HL-60 (cell line): ENCODE measurements around the gene LRRC3.

Experiments used
- GABPA ChIP-seq: IDR thresholded peaks from 2 replicates; pipeline ENCODE4 v1.6.1; 2012; ENCODE audit warnings: low read depth
- POLR2AphosphoS5 ChIP-seq: IDR thresholded peaks from 2 replicates; pipeline ENCODE4 v1.6.1; 2012; ENCODE audit warnings: low read depth
- SPI1 ChIP-seq: IDR thresholded peaks from 2 replicates; pipeline ENCODE4 v1.6.1; 2012; ENCODE audit warnings: low read depth, mild to moderate bottlenecking, borderline replicate concordance
- TF ChIP-seq, protein P1 (sequence below): IDR thresholded peaks from 2 replicates; pipeline ENCODE4 v1.6.1; 2012; ENCODE audit warnings: low read depth; ENCODE audit not compliant: insufficient replicate concordance
- TF ChIP-seq, protein P2 (sequence below): IDR thresholded peaks from one replicate; pipeline ENCODE4 v1.5.1; 2011; ENCODE audit warnings: low read length, control low read depth, inconsistent platforms; ENCODE audit not compliant: insufficient read depth

DNA sequence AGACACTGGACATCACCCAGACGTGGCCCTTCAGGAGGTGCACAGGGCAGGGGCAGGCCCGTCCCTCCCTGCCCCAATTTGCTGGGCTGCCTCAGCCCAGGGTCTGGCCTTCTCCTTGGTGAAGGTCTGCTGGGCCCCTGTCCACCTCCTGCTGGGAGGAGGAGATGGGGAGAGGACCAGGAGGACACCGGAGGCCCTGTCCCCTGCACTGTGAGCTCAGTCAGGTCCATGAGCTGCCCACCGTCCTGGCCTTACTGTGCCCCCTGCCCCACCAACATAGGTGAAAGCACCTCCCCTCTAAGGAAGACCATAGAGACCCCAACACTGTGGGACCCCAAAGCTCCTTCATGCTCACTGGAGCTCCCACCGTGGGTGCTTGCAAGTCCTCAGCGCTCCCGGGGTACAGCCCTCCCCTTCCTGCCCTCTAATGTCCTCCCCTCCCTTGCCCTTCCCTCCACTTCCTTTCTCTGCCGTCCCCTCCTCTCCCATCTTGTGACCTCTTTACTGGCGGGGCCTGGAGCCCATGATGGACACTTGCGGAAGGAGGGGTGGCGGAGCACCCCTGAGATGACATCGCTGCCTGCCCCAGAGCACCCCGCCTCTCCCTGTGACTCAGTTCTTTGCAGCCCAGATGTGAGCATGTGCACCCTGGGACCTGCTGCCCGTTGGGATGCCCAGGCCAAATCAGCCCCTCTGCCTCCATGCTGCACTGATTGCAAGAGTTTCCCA is 4.6 kb downstream of the LRRC3 start:
- no peak for TF ChIP-seq POLR2AphosphoS5
- TF ChIP-seq, protein P1, sequence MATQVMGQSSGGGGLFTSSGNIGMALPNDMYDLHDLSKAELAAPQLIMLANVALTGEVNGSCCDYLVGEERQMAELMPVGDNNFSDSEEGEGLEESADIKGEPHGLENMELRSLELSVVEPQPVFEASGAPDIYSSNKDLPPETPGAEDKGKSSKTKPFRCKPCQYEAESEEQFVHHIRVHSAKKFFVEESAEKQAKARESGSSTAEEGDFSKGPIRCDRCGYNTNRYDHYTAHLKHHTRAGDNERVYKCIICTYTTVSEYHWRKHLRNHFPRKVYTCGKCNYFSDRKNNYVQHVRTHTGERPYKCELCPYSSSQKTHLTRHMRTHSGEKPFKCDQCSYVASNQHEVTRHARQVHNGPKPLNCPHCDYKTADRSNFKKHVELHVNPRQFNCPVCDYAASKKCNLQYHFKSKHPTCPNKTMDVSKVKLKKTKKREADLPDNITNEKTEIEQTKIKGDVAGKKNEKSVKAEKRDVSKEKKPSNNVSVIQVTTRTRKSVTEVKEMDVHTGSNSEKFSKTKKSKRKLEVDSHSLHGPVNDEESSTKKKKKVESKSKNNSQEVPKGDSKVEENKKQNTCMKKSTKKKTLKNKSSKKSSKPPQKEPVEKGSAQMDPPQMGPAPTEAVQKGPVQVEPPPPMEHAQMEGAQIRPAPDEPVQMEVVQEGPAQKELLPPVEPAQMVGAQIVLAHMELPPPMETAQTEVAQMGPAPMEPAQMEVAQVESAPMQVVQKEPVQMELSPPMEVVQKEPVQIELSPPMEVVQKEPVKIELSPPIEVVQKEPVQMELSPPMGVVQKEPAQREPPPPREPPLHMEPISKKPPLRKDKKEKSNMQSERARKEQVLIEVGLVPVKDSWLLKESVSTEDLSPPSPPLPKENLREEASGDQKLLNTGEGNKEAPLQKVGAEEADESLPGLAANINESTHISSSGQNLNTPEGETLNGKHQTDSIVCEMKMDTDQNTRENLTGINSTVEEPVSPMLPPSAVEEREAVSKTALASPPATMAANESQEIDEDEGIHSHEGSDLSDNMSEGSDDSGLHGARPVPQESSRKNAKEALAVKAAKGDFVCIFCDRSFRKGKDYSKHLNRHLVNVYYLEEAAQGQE = no peak
- TF ChIP-seq, protein P2, sequence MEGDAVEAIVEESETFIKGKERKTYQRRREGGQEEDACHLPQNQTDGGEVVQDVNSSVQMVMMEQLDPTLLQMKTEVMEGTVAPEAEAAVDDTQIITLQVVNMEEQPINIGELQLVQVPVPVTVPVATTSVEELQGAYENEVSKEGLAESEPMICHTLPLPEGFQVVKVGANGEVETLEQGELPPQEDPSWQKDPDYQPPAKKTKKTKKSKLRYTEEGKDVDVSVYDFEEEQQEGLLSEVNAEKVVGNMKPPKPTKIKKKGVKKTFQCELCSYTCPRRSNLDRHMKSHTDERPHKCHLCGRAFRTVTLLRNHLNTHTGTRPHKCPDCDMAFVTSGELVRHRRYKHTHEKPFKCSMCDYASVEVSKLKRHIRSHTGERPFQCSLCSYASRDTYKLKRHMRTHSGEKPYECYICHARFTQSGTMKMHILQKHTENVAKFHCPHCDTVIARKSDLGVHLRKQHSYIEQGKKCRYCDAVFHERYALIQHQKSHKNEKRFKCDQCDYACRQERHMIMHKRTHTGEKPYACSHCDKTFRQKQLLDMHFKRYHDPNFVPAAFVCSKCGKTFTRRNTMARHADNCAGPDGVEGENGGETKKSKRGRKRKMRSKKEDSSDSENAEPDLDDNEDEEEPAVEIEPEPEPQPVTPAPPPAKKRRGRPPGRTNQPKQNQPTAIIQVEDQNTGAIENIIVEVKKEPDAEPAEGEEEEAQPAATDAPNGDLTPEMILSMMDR = no peak
- TF ChIP-seq GABPA = no peak
- no peak for TF ChIP-seq SPI1
